ENCODE measurements around the gene MROH2A.

Gene MROH2A

DNA sequence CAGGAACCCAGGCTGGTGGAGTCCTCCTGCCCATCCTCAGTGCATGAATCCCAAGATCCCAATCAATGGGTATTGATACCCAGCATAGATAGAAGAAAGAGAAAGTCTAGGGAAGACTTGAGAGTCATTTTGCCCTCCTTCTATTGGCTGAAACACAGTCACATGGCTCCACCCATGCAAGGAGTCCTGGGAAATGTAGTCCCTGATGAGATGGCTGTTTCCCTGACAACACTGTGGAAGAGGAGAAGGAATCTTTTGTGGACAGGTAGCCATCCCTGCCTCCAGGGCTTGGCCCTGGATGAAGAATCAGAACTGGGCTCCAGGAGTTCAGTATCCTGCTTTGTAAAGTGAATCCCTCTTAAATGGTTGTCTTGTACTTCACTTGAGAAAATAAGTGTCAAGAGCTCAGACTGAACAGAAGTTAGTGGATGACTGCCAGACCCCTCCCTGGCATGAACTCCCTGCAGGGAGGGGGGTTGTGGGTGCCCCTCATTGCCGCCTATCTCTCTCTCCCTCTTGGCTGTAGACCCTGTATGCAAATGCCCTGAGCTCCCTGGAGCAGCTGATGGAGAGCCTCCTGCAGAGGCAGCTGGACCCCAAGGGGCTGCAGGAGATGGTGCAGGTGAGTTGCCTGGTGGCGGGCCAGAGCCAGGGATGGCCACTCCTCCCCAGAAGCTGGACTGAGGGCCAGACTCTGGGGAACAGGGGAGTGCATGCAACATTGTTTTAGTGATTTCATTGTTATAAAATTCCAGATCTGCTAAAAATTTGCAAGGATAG is 36.1 kb downstream of the MROH2A start:
- Histone ChIP-seq H3K4me1 (no peaks in the 10 kb centered on the region), H3K27me3 (ENCODE audit: low read depth) (no peaks in the 10 kb centered on the region), H3K4me3 (no peak overlapping the region), H3K9me3 (no peaks in the 10 kb centered on the region), H3K36me3 (replicated peaks) (no peaks in the 10 kb centered on the region)
- in situ Hi-C loops (cut with MboI; ENCODE audit: low sequenced_read_pairs) = no loop called here
- DNase-seq (ENCODE audit: low spot score in 2 of 2) = peak in 1 of 2 experiments; percentile 5

DNA sequence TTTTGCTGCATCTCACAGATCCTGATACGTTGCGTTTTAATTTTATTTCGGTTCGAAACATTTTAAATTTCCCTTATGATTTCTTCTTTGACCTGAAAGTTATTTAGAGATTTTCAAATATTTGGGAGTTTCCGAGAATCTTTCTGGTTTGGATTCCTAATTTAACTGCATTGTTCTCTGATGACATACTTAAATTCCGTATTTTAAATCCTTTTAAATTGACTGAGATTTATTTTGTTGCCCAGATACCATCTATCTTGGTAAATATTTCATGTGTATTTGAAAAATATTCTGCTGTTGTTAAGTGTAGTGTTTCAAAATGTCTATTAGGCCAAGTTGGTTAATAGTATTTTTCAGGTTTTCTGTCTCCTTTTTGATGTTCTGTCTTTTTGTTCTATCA is 37.7 kb downstream of the MROH2A start:
- no peaks in the 10 kb centered on the region for H3K9me3 ChIP-seq
- in situ Hi-C loops (cut with MboI; ENCODE audit: low sequenced_read_pairs) = no loop called here

GRCh38 chr2:233816334-233816733 is 38.2 kb downstream of the MROH2A start:
- no peak for DNase-seq (ENCODE audit: low spot score in 2 of 2)
- H3K4me3 ChIP-seq = no peak overlapping the region
- no peaks in the 10 kb centered on the region for H3K27me3 ChIP-seq (ENCODE audit: low read depth)
- no peaks in the 10 kb centered on the region for H3K4me1 ChIP-seq
- no peaks in the 10 kb centered on the region for H3K9me3 ChIP-seq
- H3K36me3 ChIP-seq (replicated peaks) = no peaks in the 10 kb centered on the region
- in situ Hi-C loops (cut with MboI; ENCODE audit: low sequenced_read_pairs) = no loop called here

More for the DNA sequence above, 37.7 kb downstream of the MROH2A start:
- no peak for DNase-seq (ENCODE audit: low spot score in 2 of 2)
- Histone ChIP-seq H3K4me1 (no peaks in the 10 kb centered on the region), H3K4me3 (no peak overlapping the region), H3K27me3 (ENCODE audit: low read depth) (no peaks in the 10 kb centered on the region), H3K36me3 (replicated peaks) (no peaks in the 10 kb centered on the region)

DNA sequence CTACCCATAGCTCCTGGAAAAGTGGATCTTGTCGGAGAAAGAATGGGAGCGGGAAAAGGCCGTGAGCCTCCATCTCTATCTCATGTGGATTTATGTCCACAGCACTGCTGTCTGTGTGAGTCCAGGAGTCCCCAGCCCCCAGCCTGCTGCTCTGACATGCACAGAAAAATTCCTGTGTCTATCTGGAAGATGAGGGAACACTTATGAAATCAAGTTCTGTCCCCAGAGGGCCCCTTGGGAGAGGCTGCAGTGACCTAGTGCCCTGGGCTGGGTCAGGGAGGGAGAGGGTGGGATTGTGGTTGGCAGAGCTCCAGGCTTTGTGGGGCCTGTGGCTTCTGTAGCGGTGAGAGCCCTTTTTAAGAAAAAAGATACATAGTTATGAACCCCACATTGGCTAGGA is 38.6 kb downstream of the MROH2A start:
- DNase-seq (ENCODE audit: low spot score in 2 of 2) = no peak
- H3K36me3 ChIP-seq (replicated peaks) = no peaks in the 10 kb centered on the region
- H3K9me3 ChIP-seq = no peaks in the 10 kb centered on the region
- in situ Hi-C loops (cut with MboI; ENCODE audit: low sequenced_read_pairs) = no loop called here
- H3K4me1 ChIP-seq = no peaks in the 10 kb centered on the region
- H3K27me3 ChIP-seq (ENCODE audit: low read depth) = no peaks in the 10 kb centered on the region
- H3K4me3 ChIP-seq = no peak overlapping the region

- peak in 1 of 2 experiments; percentile 2 for DNase-seq (ENCODE audit: low spot score in 2 of 2)
- no peak overlapping the region for H3K4me3 ChIP-seq
- H3K36me3 ChIP-seq (replicated peaks) = no peaks in the 10 kb centered on the region
- in situ Hi-C loops (cut with MboI; ENCODE audit: low sequenced_read_pairs) = no loop called here
- H3K4me1 ChIP-seq = no peaks in the 10 kb centered on the region
- H3K27me3 ChIP-seq (ENCODE audit: low read depth) = no peaks in the 10 kb centered on the region
- no peaks in the 10 kb centered on the region for H3K9me3 ChIP-seq
These were observed 39.3 kb downstream of the MROH2A start for GRCh38 chr2:233817361-233817911.

GRCh38 chr2:233817995-233818638 is 40.0 kb downstream of the MROH2A start:
- DNase-seq (ENCODE audit: low spot score in 2 of 2) = peak in 1 of 2 experiments; percentile 3
- Histone ChIP-seq H3K4me3 (no peak overlapping the region), H3K9me3 (no peaks in the 10 kb centered on the region), H3K27me3 (ENCODE audit: low read depth) (no peaks in the 10 kb centered on the region), H3K36me3 (replicated peaks) (no peaks in the 10 kb centered on the region), H3K4me1 (no peaks in the 10 kb centered on the region)
- in situ Hi-C loops (cut with MboI; ENCODE audit: low sequenced_read_pairs) = no loop called here

DNA sequence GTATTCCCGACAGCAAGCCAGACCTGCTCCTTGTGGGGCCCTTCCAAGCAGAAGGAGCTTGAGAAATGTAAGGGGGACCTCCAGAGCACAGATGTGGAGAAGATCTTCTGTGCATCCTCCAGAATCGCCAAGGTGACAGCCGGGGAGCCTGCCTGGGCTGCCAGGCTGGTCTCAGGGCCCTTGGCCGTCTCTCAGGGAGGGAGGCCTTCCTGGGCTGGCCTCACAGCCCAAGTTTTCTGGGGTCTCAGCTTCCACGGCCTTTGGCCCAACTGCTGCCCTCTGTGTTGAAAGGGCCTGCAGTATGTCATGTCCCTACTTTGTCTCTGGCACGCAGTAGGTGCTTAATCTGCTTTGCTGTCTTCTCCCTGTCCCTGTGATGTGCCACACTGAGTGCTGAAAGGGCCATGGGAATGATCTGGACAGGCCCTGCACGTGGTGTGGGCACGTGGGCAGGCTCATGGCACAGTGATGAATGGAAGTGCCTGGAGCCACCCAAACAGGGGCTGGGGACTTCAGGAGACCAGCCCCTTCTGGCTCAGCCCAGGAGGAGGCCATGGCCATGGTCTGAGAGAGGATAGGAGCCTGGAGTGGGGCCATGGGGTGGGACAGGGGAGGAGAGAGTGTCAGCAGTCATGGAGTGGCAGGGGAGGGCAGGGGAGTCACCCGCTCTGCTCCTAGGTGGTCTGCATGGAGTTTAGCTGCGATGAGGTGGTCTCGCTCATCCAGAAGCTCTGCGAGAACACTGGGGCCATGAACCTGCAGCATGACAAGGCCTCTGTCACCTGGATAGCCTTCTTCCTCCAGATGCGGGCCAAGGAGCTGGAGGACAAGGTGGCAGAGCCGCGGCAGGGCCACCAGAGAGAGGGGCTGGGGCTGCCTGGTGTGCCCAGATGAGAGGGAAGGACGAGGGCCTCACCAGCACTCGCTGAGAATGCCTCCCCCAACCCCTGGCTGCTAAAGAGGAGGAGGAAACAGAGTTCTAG is 40.8 kb downstream of the MROH2A start:
- no peaks in the 10 kb centered on the region for H3K9me3 ChIP-seq

DNA sequence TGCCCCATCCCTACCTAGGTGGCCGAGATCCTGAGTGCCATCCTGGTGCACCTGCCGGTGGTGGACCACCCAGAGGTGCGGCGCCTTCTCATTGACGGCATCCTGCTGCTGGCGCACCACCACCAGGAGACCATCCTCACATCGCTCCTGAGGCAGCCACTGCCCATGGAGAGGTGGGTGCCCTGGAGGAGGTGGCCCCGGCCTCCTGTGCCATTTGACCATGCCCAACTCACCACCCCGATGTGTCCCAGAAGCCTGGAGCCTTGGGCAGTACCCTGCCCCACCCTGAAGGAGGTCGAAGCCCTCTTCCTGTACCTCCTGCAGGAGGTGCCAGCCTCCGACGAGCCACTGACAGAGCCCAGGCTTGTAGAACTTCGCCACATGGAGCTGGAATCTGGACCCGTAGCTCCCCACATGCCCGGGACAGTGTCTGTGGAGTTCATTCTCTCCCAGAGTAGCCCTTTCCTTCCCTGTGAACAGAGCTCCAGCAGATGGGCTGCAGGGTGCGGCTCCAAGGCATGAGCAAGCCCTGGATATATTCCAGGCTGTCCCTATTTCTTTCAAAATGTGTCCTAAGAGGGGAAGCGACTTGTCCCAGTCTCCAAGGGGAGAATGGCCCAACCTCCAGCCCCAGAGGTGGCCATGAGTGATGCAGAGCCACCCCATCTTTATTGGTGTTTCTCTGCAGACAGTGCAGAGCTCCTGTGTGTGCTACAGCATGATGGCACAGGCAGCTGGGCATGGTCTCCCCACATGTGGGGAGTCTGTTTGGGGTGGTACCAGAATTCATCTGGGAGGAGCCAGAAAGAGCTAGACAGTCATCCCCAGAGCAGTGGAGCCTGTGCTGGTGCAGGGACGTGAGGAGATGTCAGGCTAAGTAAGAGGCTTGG is 42.0 kb downstream of the MROH2A start:
- in situ Hi-C loops (cut with MboI; ENCODE audit: low sequenced_read_pairs) = no loop called here
- H3K4me1 ChIP-seq = peaks cover 2% of the 10 kb centered on the region; the same call in 1 of the 2 replicates
- H3K36me3 ChIP-seq (replicated peaks) = no peaks in the 10 kb centered on the region
- H3K9me3 ChIP-seq = no peaks in the 10 kb centered on the region
- no peak overlapping the region for H3K4me3 ChIP-seq
- peak in 1 of 2 experiments; percentile 3 for DNase-seq (ENCODE audit: low spot score in 2 of 2)
- H3K27me3 ChIP-seq (ENCODE audit: low read depth) = no peaks in the 10 kb centered on the region

More for the DNA sequence above, 40.8 kb downstream of the MROH2A start:
- in situ Hi-C loops (cut with MboI; ENCODE audit: low sequenced_read_pairs) = no loop called here
- Histone ChIP-seq H3K4me1 (no peaks in the 10 kb centered on the region), H3K4me3 (no peak overlapping the region), H3K36me3 (replicated peaks) (no peaks in the 10 kb centered on the region), H3K27me3 (ENCODE audit: low read depth) (no peaks in the 10 kb centered on the region)
- peak in 1 of 2 experiments; percentile 1 for DNase-seq (ENCODE audit: low spot score in 2 of 2)

GRCh38 chr2:233820774-233821105 is 42.6 kb downstream of the MROH2A start:
- Histone ChIP-seq H3K4me3 (no peak overlapping the region), H3K36me3 (replicated peaks) (no peaks in the 10 kb centered on the region), H3K27me3 (ENCODE audit: low read depth) (no peaks in the 10 kb centered on the region), H3K4me1 (peaks cover 2% of the 10 kb centered on the region; the same call in 1 of the 2 replicates), H3K9me3 (no peaks in the 10 kb centered on the region)
- DNase-seq (ENCODE audit: low spot score in 2 of 2) = peak in 1 of 2 experiments; percentile 5
- in situ Hi-C loops (cut with MboI; ENCODE audit: low sequenced_read_pairs) = no loop called here

- peak in 1 of 2 experiments; percentile 3 for DNase-seq (ENCODE audit: low spot score in 2 of 2)
- H3K4me3 ChIP-seq = no peak overlapping the region
- no peaks in the 10 kb centered on the region for H3K27me3 ChIP-seq (ENCODE audit: low read depth)
- no peaks in the 10 kb centered on the region for H3K9me3 ChIP-seq
- H3K4me1 ChIP-seq = peaks cover 2% of the 10 kb centered on the region; the same call in 1 of the 2 replicates
- H3K36me3 ChIP-seq (replicated peaks) = no peaks in the 10 kb centered on the region
- in situ Hi-C loops (cut with MboI; ENCODE audit: low sequenced_read_pairs) = no loop called here
These were observed 43.1 kb downstream of the MROH2A start for GRCh38 chr2:233821196-233821595.

DNA sequence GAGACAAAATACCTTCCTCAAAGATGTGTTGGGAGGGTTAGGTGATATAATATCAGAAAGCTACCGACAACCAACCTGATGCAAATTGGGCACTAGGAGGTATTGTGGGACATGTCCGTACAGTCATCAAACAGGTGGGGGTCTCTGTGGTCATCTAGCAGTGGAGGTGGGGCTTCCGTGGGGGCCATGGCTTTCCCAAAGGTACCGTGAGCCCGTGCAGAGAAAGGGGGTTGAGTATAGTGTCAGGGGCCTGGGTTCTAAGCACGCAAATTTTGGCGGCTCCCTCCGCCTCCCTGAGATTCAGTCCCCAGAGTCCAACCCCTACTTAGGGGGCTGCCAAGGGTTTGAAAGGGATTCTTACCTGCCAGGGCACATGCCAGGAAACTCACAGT is 43.6 kb downstream of the MROH2A start:
- Histone ChIP-seq H3K36me3 (replicated peaks) (no peaks in the 10 kb centered on the region), H3K4me3 (no peak overlapping the region), H3K27me3 (ENCODE audit: low read depth) (no peaks in the 10 kb centered on the region), H3K9me3 (no peaks in the 10 kb centered on the region), H3K4me1 (peaks cover 2% of the 10 kb centered on the region; the same call in 1 of the 2 replicates)
- peak in 1 of 2 experiments; percentile 3 for DNase-seq (ENCODE audit: low spot score in 2 of 2)
- in situ Hi-C loops (cut with MboI; ENCODE audit: low sequenced_read_pairs) = no loop called here

DNA sequence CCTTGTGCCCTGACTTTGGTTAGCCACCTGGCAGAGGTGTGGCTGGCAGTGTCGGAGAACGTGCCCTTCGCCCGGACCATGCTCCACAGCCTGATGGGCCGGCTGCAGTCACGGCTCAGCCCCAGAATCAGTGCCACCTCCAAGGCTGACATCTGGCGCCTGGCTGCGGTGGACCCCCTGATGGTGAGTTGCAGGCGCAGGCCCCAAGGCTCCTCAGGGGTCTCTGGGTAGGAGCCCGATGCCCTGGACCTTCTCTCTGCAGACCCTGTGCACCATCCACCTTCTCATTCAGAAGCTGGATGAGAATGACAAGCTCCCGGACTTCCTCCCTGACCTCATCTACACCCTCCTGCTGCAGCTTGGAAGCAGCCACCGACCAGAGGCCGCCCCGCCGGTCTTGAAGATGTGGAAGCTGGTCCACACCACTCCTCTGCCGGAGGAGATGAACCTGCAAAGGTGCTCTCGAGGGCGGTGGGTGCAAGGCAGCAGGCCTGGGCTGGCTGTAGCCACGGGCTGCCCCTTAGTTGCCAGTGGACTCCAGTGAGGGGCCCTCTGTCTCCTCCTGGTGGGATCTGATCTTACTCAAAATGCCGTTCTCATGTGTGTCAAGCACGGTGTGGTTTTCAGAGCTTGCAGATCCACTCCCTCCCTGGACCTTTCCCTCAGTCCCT is 44.1 kb downstream of the MROH2A start:
- in situ Hi-C loops (cut with MboI; ENCODE audit: low sequenced_read_pairs) = no loop called here
- peak in 1 of 2 experiments; percentile 5 for DNase-seq (ENCODE audit: low spot score in 2 of 2)
- no peaks in the 10 kb centered on the region for H3K27me3 ChIP-seq (ENCODE audit: low read depth)
- H3K9me3 ChIP-seq = no peaks in the 10 kb centered on the region
- no peaks in the 10 kb centered on the region for H3K36me3 ChIP-seq (replicated peaks)
- H3K4me1 ChIP-seq = peaks cover 2% of the 10 kb centered on the region; the same call in 1 of the 2 replicates
- H3K4me3 ChIP-seq = no peak overlapping the region

Measured in HAP-1 (cell line).